GM21619 (cell line): ENCODE results near the gene GRAMD1A.
"Not testable (repeated sequence)": the region's sequence is repeated elsewhere in the genome, so short reads cannot be mapped to it uniquely, and the experiment has no call there.

Experiments used
- ATAC-seq: cut with Tn5 transposase; IDR thresholded peaks from one replicate; pipeline ENCODE4 v1.9.1; 2021; ENCODE audit not compliant: unreplicated experiment

Gene GRAMD1A

DNA sequence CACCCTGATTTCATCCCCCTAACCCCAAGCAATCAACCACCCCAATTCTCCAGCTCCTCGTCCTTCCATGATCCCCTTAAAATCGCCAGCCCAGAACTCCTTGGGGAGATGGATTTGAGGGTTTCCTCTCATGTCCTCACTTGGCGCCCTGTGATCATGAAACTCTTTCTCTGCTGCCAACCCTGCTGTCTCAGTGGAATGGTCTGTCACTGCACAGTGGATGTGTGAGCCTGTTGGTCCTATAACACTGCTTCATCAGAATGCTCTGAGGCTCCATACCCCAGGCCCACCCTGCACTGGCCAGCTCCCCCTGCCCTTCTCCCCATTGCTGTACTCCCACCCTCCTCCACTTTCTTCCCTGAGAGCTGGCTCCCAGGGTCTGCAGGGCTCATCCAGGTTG, 23.5 kb upstream of the GRAMD1A start:
- ATAC-seq, result no peak

DNA sequence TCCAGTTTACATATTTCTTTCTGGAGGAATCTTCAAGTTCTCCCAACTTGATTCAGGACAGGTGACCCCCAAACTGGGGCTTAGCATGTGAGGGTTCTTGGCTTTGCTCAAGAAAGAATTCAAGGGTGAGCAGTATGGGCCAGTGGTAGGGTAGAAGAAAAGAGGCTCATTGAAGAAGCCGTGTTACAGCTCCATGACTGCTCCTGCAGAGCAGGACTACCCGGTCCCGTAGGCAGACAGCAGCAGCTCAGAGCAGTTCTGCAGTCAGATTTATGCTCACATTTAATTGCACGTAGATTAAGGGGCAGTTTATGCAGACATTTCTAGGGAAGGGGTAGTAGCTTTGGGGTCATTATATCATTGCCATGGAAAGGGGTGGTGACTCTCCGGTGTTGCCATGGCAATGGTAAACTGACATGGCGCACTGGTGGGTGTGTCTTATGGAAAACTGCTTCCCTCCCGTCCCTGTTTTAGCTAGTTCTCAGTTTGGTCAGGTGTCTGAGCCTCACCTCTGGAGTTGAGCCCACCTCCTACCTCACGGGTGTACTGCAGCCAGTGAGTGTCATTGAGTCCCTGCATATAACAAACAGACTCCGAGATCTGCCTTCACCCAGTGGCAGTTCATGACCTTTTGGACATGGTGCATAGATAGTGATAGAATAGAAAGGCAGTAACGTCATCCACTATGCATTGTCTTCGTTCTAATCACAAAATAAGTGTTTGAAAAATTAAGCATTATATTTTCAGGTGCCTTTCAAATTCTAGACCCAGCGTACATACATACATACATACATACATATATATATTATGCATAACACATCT, 20.1 kb upstream of the GRAMD1A start:
- no peak for ATAC-seq

DNA sequence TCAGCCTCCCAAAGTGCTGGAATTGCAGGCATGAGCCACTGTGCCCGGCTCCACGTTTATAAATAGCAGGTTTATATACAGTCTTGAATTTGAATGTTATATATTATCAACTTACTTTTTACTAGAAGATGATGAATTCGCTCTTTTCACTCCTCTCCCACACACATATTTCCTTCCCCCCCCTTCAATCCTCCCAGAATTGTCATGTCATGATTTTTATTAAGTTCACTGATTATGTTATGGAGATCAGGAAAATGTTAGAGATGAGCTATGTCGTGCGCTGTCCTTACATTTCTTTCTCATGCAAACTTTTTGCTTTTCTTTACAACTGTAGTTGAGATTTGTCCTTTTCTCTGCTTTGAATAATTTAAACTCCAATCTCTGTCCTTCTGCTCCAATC, 17.8 kb upstream of the GRAMD1A start:
- ATAC-seq, result no peak

GRCh38 chr19:34983786-34984185, 16.3 kb upstream of the GRAMD1A start:
- ATAC-seq, result no peak

DNA sequence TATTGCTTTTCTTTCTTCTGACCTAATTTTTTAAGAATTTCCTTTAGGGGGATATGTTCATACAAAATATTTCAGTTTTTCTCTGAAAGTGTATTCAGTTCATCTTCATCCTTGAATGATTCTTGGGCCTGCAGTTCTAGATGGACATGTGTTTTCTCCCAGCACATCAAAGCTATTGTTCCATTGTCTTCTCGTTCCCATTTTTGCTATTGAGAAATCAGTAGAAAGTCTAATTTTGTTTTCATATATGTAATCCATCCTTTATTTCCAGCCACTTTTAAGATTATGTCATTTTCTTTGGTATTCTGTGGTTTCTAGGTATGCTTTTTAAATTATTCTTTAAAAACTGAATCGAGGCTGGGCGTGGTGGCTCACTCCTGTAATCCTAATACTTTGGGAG, 15.8 kb upstream of the GRAMD1A start:
- ATAC-seq, result no peak

- no peak for ATAC-seq
Observed at GRCh38 chr19:34985249-34986022, 14.7 kb upstream of the GRAMD1A start.

DNA sequence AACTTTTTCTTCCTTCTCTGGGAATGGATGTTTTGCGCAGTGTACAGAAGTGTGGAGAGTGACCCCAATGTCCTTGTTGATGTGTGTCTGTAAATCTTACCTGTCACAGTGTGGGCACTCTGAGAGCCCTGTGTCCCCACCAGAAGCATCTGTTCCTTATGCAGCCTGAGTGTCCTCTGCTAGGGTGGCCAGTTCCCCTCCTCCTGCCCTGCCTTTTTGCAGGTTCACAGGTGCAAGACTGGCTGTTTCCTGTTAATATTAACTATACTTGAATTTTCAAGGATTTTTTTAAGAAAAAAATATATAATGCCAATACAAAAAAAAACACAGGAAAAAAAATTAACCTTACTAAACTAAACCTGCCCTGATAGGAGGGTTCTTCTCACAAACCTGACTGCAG, 12.0 kb upstream of the GRAMD1A start:
- no peak for ATAC-seq

- no peak for ATAC-seq
Observed at GRCh38 chr19:34989298-34989697, 10.8 kb upstream of the GRAMD1A start.

DNA sequence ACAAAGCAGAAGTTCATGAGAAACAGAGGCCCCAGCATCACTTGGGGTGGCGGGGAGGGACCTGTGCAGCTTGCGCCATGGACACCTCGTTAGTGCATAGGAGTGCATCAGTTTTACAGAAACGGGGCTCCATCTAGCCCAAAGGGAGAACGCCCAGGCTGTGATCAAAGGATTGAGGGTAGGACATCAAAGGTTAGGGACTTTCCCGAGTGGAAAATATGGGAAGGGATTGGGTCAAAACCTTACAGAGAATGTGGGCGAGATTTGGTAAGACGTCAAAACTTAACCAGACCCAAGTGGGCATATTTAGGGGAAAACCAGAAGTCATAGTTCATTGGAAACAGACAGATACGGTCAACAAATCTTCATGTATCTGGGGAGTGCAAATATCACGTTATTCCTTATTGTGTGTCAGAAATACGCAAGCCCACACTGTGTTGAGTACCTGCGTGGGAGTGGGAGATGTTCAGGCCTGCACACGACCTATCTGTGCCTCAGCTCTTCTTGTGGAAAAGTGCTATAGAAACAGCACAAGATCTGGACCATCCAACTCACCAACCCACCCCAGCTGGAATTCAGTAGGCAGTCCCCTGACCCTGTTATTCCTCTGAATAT, 9.4 kb upstream of the GRAMD1A start:
- no peak for ATAC-seq

- no peak for ATAC-seq
Observed at GRCh38 chr19:34991542-34992333, 8.4 kb upstream of the GRAMD1A start.

DNA sequence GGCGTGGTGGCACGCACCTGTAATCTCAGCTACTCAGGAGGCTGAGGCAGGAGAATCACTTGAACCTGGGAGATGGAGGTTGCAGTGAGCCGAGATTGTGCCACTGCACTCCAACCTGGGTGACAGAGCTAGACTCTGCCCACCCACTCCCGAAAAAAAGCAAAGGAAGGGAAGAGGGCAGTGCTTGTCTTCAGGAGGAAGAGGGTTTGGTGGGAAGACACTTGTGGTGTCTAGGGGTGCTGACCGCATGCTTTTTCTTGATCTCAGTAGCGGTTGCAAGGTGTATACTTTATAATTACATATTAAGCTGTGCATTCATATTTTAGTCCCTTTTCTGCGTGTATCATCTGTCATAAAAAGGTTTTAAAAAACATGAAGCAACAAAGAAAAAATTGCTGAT, 7.5 kb upstream of the GRAMD1A start:
- ATAC-seq, result not testable (repeated sequence)

GRCh38 chr19:34994286-34994642, 5.9 kb upstream of the GRAMD1A start:
- no peak for ATAC-seq

GRCh38 chr19:34994643-34995541, 5.2 kb upstream of the GRAMD1A start:
- no peak for ATAC-seq

- ATAC-seq, result no peak
Observed at GRCh38 chr19:34995551-34995950, 4.6 kb upstream of the GRAMD1A start.

GRCh38 chr19:34997071-34997617, 3.0 kb upstream of the GRAMD1A start:
- ATAC-seq, result no peak

DNA sequence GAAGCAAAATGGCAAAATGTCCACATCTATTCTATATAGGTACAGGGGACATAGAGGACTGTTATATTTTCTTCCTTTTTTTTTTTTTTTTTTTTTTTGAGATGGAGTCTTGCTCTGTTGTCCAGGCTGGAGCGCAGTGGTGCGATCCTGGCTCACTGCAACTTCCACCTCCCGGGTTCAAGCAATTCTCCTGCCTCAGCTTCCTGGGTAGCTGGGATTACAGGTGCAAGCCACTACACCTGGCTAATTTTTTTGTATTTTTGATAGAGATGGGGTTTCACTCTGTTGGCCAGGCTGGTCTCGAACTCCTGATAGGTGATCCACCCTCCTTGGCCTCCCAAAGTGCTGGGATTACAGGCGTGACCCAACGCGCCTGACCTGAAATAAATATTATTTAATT, 1.9 kb upstream of the GRAMD1A start:
- not testable (repeated sequence) for ATAC-seq

- ATAC-seq, result no peak
Observed at GRCh38 chr19:34998777-34999497, 1.2 kb upstream of the GRAMD1A start.

- no peak for ATAC-seq
Observed at GRCh38 chr19:35000338-35000646, 169 bp downstream of the GRAMD1A start.
